OCI-LY7 (cell line): ENCODE measurements around the gene PLAC1. TPM values are rescaled to one million over a fixed set of nuclear protein-coding genes. Genes with fewer than 3 reads are reported as not detected.

Experiments
- Bru-seq: library from RNA; stranded (reverse); fragments of 400-500 nt; gene quantifications from one replicate; lab custom pipeline; 2021; lab: Mats Ljungman, UMichigan
- BruChase-seq, 2 experiments: library from RNA; stranded (reverse); fragments of 400-500 nt; gene quantifications; one replicate each; lab custom pipeline; 2021; lab: Mats Ljungman, UMichigan
- BruUV-seq: library from RNA; stranded (reverse); fragments of 400-500 nt; replicated peaks from 2 replicates; lab custom pipeline; 2021; lab: Mats Ljungman, UMichigan
- CTCF ChIA-PET: fragments of 300-600 bp; sonication (Branson Sonifier 250); formaldehyde crosslinking; loops from one replicate; lab custom pipeline; 2022; ENCODE audit warnings: antibody characterized with exemption; ENCODE audit not compliant: unreplicated experiment; lab: Charles Lee
- POLR2A ChIA-PET: fragments of 300-600 bp; sonication (Branson Sonifier 250); formaldehyde crosslinking; loops from one replicate; lab custom pipeline; 2022; ENCODE audit warnings: antibody characterized with exemption; lab: Charles Lee
- DNase-seq: peaks from one replicate; pipeline ENCODE4 v3.0.0-alpha.2; 2015; ENCODE audit warnings: low spot score
- H2AFZ ChIP-seq: fragments of 200-600 bp; sonication (generic), shearing (Covaris generic); 2 replicates; pipeline ENCODE4 v1.6.1; 2014; ENCODE audit warnings: mild to moderate bottlenecking, antibody characterized with exemption, low read length, moderate library complexity
- H3K27ac ChIP-seq: fragments of 200-600 bp; sonication (generic); 2 replicates; pipeline ENCODE4 v1.5.1; 2014; ENCODE audit warnings: mixed run types, low read depth, mild to moderate bottlenecking, moderate library complexity, low read length, inconsistent platforms; ENCODE audit not compliant: poor library complexity, severe bottlenecking
- H3K36me3 ChIP-seq: fragments of 200-600 bp; sonication (generic); 2 replicates; pipeline ENCODE4 v1.6.1; 2014; ENCODE audit warnings: mild to moderate bottlenecking, antibody characterized with exemption, low read length, moderate library complexity, mixed read lengths; ENCODE audit not compliant: insufficient read depth
- H3K4me1 ChIP-seq: fragments of 200-600 bp; sonication (generic); 2 replicates; pipeline ENCODE4 v1.5.1; 2014; ENCODE audit warnings: mild to moderate bottlenecking, low read length; ENCODE audit not compliant: insufficient read depth, poor library complexity, severe bottlenecking
- H3K4me2 ChIP-seq: fragments of 200-600 bp; sonication (generic); 2 replicates; pipeline ENCODE4 v1.6.1; 2014; ENCODE audit warnings: mild to moderate bottlenecking, low read length
- H3K4me3 ChIP-seq: fragments of 200-600 bp; sonication (generic); 2 replicates; pipeline ENCODE4 v1.5.1; 2014; ENCODE audit warnings: mild to moderate bottlenecking, low read depth, low read length; ENCODE audit not compliant: poor library complexity, severe bottlenecking
- H3K79me2 ChIP-seq: fragments of 200-600 bp; sonication (generic); 2 replicates; pipeline ENCODE4 v1.6.1; 2016; ENCODE audit warnings: low read depth, mild to moderate bottlenecking, low read length, moderate library complexity, mixed read lengths; ENCODE audit not compliant: insufficient read depth
- H3K9me2 ChIP-seq: fragments of 200-600 bp; sonication (generic); 2 replicates; pipeline ENCODE4 v1.6.1; 2016; ENCODE audit warnings: mild to moderate bottlenecking, low read length, mixed read lengths; ENCODE audit not compliant: insufficient read depth
- H3K9me3 ChIP-seq: fragments of 200-600 bp; sonication (generic); 2 replicates; pipeline ENCODE4 v1.6.1; 2014; ENCODE audit warnings: mild to moderate bottlenecking, mixed run types, low read length, mixed read lengths
- H4K20me1 ChIP-seq: fragments of 200-600 bp; sonication (generic); 2 replicates; pipeline ENCODE4 v1.6.1; 2014; ENCODE audit warnings: mild to moderate bottlenecking, antibody characterized with exemption, low read length, moderate library complexity, mixed read lengths; ENCODE audit not compliant: insufficient read depth
- CTCF ChIP-seq: fragments of 200-600 bp; sonication (generic); conservative IDR thresholded peaks from 2 replicates; pipeline ENCODE4 v1.5.1; 2014; ENCODE audit warnings: mild to moderate bottlenecking, antibody characterized with exemption, low read length, moderate library complexity, mixed read lengths
- EZH2phosphoT487 ChIP-seq: fragments of 200-600 bp; sonication (generic); IDR thresholded peaks from 2 replicates; pipeline ENCODE4 v1.6.1; 2018; ENCODE audit warnings: low read depth, borderline replicate concordance, mild to moderate bottlenecking, mixed run types, antibody characterized with exemption, low read length, moderate library complexity, mixed read lengths
- intact Hi-C: fragments of 100-400 bp; cut with micrococcal nuclease; formaldehyde crosslinking; loops from one replicate; pipeline ENCODE4 v1.10.0; 2022; ENCODE audit not compliant: unreplicated experiment
- long read RNA-seq: library from polyadenylated mRNA; stranded (forward); transcript quantifications from one replicate; pipeline ENCODE4 v2.0.0, GENCODE V29; 2022
- total RNA-seq, 2 experiments: library from RNA; depleted of rRNA in 1 of 2; stranded (reverse); fragments of >200 nt in 1 of 2; shearing (Covaris generic) in 1 of 2; gene quantifications; 2 replicates each; pipeline ENCODE4 v1.2.3, GENCODE V29; 2014 to 2022

Gene PLAC1
- total RNA-seq (2014; rRNA removed; shearing (Covaris generic)) (0.28 TPM in 1 of 2 replicates, not detected in the other), total RNA-seq (2022) (not detected in 2 replicates), Bru-seq, nascent RNA (percentile 5 among the genes with signal in this experiment), BruChase-seq, experiment 1, labeled RNA remaining after a 6-hour chase (not detected), BruChase-seq, experiment 2, labeled RNA remaining after a 2-hour chase (percentile 9 among the genes with signal in this experiment)
- long read RNA-seq: 0 reads

GRCh38 chrX:134658002-134658759, at the start of gene PLAC1:
Gene PLAC1 (minus strand): TSS chrX:134658471. CDS start chrX:134566682, 91,789 bp downstream.
- no peak within 1 kb of the TSS for H2AFZ ChIP-seq
- no TSS peak for BruUV-seq
- H3K4me2 ChIP-seq: no peak within 1 kb of the TSS
- TF ChIP-seq CTCF (no peak), EZH2phosphoT487 (no peak)
- H3K4me3 ChIP-seq: no peak within 1 kb of the TSS
- H3K79me2 ChIP-seq: no peaks in the 10 kb centered on the region
- no peak for DNase-seq
- no peak within 1 kb of the TSS for H3K27ac ChIP-seq
- no peaks in the 10 kb centered on the region for H3K9me3 ChIP-seq
- H3K9me2 ChIP-seq: no peaks in the 10 kb centered on the region
- H3K4me1 ChIP-seq: no peaks in the 10 kb centered on the region
- POLR2A ChIA-PET: no interaction called here
- CTCF ChIA-PET: no interaction called here
- no peaks in the 10 kb centered on the region for H3K36me3 ChIP-seq
- no peaks in the 10 kb centered on the region for H4K20me1 ChIP-seq
- intact Hi-C loops: no loop called here

- H3K27ac ChIP-seq: no peak overlapping the region
- no peak overlapping the region for H3K4me3 ChIP-seq
- H3K9me2 ChIP-seq: no peaks in the 10 kb centered on the region
- H2AFZ ChIP-seq: no peak overlapping the region
- H3K9me3 ChIP-seq: no peaks in the 10 kb centered on the region
- no peak for DNase-seq
- ChIA-PET POLR2A (no interaction called here), CTCF (no interaction called here)
- H3K79me2 ChIP-seq: no peaks in the 10 kb centered on the region
- no peaks in the 10 kb centered on the region for H3K36me3 ChIP-seq
- BruUV-seq: no TSS peak
- no peaks in the 10 kb centered on the region for H3K4me1 ChIP-seq
- H4K20me1 ChIP-seq: no peaks in the 10 kb centered on the region
- H3K4me2 ChIP-seq: no peak overlapping the region
- intact Hi-C loops: no loop called here
- no peak for TF ChIP-seq EZH2phosphoT487
- no peak for TF ChIP-seq CTCF
Observed at GRCh38 chrX:134706138-134706537, 47.9 kb upstream of the PLAC1 start.

DNA sequence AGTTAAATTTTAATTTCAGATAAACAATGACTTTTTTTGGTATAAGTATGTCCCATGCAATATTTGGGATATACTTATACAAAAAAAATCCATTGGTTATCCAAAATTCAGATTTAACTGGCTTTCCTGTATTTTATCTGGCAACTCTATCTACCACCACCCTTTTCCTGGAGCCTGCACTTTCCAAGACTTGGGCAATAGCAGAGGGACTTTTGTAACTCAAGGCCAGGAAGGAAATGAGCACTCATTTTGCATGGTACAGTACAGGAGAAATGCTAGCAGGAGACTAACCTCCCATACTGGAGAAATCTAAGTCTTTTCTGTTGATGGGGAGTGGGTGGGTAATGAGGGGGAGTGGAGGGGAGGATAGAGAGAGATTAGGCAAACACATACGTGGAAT, 37.7 kb upstream of the PLAC1 start:
- H3K27ac ChIP-seq: no peak overlapping the region

More for the DNA sequence above, 37.7 kb upstream of the PLAC1 start:
- H3K4me1 ChIP-seq: no peaks in the 10 kb centered on the region
- intact Hi-C loops: no loop called here
- H2AFZ ChIP-seq: no peak overlapping the region
- H3K4me3 ChIP-seq: no peak overlapping the region
- no peaks in the 10 kb centered on the region for H3K9me3 ChIP-seq
- H3K36me3 ChIP-seq: no peaks in the 10 kb centered on the region
- no peaks in the 10 kb centered on the region for H4K20me1 ChIP-seq
- no peaks in the 10 kb centered on the region for H3K9me2 ChIP-seq
- H3K79me2 ChIP-seq: no peaks in the 10 kb centered on the region
- CTCF ChIA-PET: no interaction called here
- no peak for TF ChIP-seq CTCF
- TF ChIP-seq EZH2phosphoT487: no peak
- no peak overlapping the region for H3K4me2 ChIP-seq
- no TSS peak for BruUV-seq
- DNase-seq: no peak
- POLR2A ChIA-PET: no interaction called here
